HepG2 (cell line): Measurements from ENCODE around the gene GSTK1. TPM values are rescaled to one million over a fixed set of nuclear protein-coding genes. Genes with fewer than 3 reads are reported as not detected.
A peak's percentile ranks its signal among the peaks of the same experiment; 100 is the strongest.

Source experiments
- ATAC-seq: fragments of 200-7000 bp; cut with Tn5 transposase; 3 replicates; pipeline ENCODE4 v1.9.1; 2020; ENCODE audit warnings: mild to moderate bottlenecking, moderate library complexity
- BruUV-seq: library from RNA; stranded (reverse); fragments of 400-500 nt; replicated peaks from 2 replicates; lab custom pipeline; 2021; lab: Mats Ljungman, UMichigan
- CTCF ChIA-PET: fragments of 300-600 bp; formaldehyde crosslinking; extraction: SDS; loops from one replicate; lab custom pipeline; 2021; ENCODE audit warnings: low total read pairs, inconsistent platforms, low intra/inter-chr PET ratio; lab: Yijun Ruan, JAX
- POLR2A ChIA-PET: fragments of 350-600 bp; sonication (Branson Sonifier 250); formaldehyde crosslinking; loops from one replicate; lab custom pipeline; 2020; ENCODE audit warnings: antibody characterized with exemption, inconsistent platforms; lab: Yijun Ruan, JAX
- DNase-seq: peaks from one replicate; pipeline ENCODE4 v3.0.0-alpha.2; 2015; ENCODE audit warnings: low spot score
- FAIRE-seq: peaks from 3 replicates; lab custom pipeline; 2011; peaks lifted over from hg19 to GRCh38; lab: Jason Lieb, UNC
- H2AFZ ChIP-seq: one replicate; pipeline ENCODE4 v1.6.1; 2011; ENCODE audit warnings: low read length, inconsistent platforms
- H3K27ac ChIP-seq: fragments of 300-600 bp; 3 replicates; pipeline ENCODE4 v1.8.0; 2011; ENCODE audit warnings: mixed run types, mild to moderate bottlenecking, mixed read lengths, low read length, inconsistent platforms; ENCODE audit not compliant: insufficient read depth; ENCODE audit errors: extremely low read length
- H3K27me3 ChIP-seq, 2 experiments: fragments of 200-600 bp in 1 of 2; 2 replicates in 1 of 2; 3 replicates in 1 of 2; pipeline versions ENCODE4 v1.6.0 to v1.8.0; 2011; ENCODE audit warnings: low read length in 2 of 2, mild to moderate bottlenecking in 2 of 2, moderate library complexity in 2 of 2, inconsistent platforms in 1 of 2; ENCODE audit not compliant: insufficient read depth in 2 of 2, control insufficient read depth in 1 of 2
- H3K36me3 ChIP-seq, 2 experiments: fragments of 200-600 bp in 1 of 2; replicated peaks in 1 of 2; 2 replicates in 1 of 2; 3 replicates in 1 of 2; pipeline versions ENCODE4 v1.5.1 to v1.8.0; 2011; ENCODE audit warnings: low read length in 2 of 2, inconsistent platforms in 1 of 2; ENCODE audit not compliant: insufficient read depth in 2 of 2, control insufficient read depth in 1 of 2
- H3K4me1 ChIP-seq: 2 replicates; pipeline ENCODE4 v1.5.1; 2012; ENCODE audit warnings: low read length, inconsistent platforms; ENCODE audit not compliant: insufficient read depth
- H3K4me2 ChIP-seq: 2 replicates; pipeline ENCODE4 v1.6.0; 2011; ENCODE audit warnings: low read depth, low read length, inconsistent platforms
- H3K4me3 ChIP-seq, 3 experiments: fragments of 200-600 bp in 1 of 3; sonication (generic), shearing (Covaris generic) in 1 of 3; replicated peaks in 1 of 3; 2 replicates each; pipeline ENCODE4 v1.5.1; 2011 to 2016; ENCODE audit warnings: low read length in 3 of 3, inconsistent platforms in 2 of 3, low read depth in 2 of 3, mild to moderate bottlenecking in 2 of 3, control low read depth in 1 of 3, mixed read lengths in 1 of 3; ENCODE audit not compliant: insufficient read depth in 1 of 3
- H3K79me2 ChIP-seq: one replicate; pipeline ENCODE4 v1.6.1; 2011; ENCODE audit warnings: low read length, inconsistent platforms; ENCODE audit not compliant: insufficient read depth
- H3K9ac ChIP-seq: 2 replicates; pipeline ENCODE4 v1.6.0; 2011; ENCODE audit warnings: mild to moderate bottlenecking, low read depth, low read length, inconsistent platforms; ENCODE audit not compliant: insufficient read depth
- H3K9me3 ChIP-seq: 2 replicates; pipeline ENCODE4 v1.5.1; 2012; ENCODE audit warnings: mild to moderate bottlenecking, low read length
- H4K20me1 ChIP-seq: 2 replicates; pipeline ENCODE4 v1.6.0; 2011; ENCODE audit warnings: inconsistent platforms, mild to moderate bottlenecking, low read length, moderate library complexity; ENCODE audit not compliant: insufficient read depth
- ATF7 ChIP-seq, 2 experiments: fragments of 450-650 bp in 1 of 2; sonication (generic) in 1 of 2; formaldehyde crosslinking in 1 of 2; IDR thresholded peaks; 2 replicates each; pipeline versions ENCODE4 v1.4.0 to v1.6.1; 2016 to 2020; ENCODE audit warnings: antibody characterized with exemption in 1 of 2, mild to moderate bottlenecking in 1 of 2, missing genetic modification reagents in 1 of 2
- MZF1 ChIP-seq: sonication (generic); formaldehyde crosslinking; IDR thresholded peaks from 2 replicates; pipeline ENCODE4 v1.8.1; 2023; ENCODE audit warnings: mild to moderate bottlenecking, missing genetic modification reagents, borderline replicate concordance
- POLR2A ChIP-seq, 2 experiments: IDR thresholded peaks; 2 replicates each; pipeline ENCODE4 v1.6.1; 2011; ENCODE audit warnings: low read depth in 2 of 2, low read length in 2 of 2, mild to moderate bottlenecking in 1 of 2, moderate library complexity in 1 of 2; ENCODE audit not compliant: insufficient read depth in 1 of 2
- SMC3 ChIP-seq: IDR thresholded peaks from 2 replicates; pipeline ENCODE4 v1.6.1; 2011; ENCODE audit warnings: low read length, improper control_type of control experiment
- SPEN ChIP-seq: sonication (generic); formaldehyde crosslinking; IDR thresholded peaks from 2 replicates; pipeline ENCODE4 v1.5.1; 2020; ENCODE audit warnings: low read depth, mild to moderate bottlenecking, missing genetic modification reagents
- ZNF34 ChIP-seq: sonication (generic); formaldehyde crosslinking; IDR thresholded peaks from 2 replicates; pipeline ENCODE4 v1.4.0; 2020; ENCODE audit warnings: mild to moderate bottlenecking, missing genetic modification reagents, borderline replicate concordance
- ZNF550 ChIP-seq: sonication (generic); formaldehyde crosslinking; IDR thresholded peaks from 2 replicates; pipeline ENCODE4 v1.4.0; 2020; ENCODE audit warnings: mild to moderate bottlenecking, missing genetic modification reagents, borderline replicate concordance
- ZNF562 ChIP-seq: sonication (generic); formaldehyde crosslinking; IDR thresholded peaks from 2 replicates; pipeline ENCODE4 v1.8.0; 2022; ENCODE audit warnings: missing genetic modification reagents, borderline replicate concordance
- ZNF713 ChIP-seq: sonication (generic); formaldehyde crosslinking; IDR thresholded peaks from 2 replicates; pipeline ENCODE4 v1.4.0; 2020; ENCODE audit warnings: mild to moderate bottlenecking, missing genetic modification reagents
- WGBS: methylation state at CpG from one replicate; pipeline ENCODE4 v1.1.6; 2017; ENCODE audit warnings: low lambda C conversion rate; 5-methylcytosine and 5-hydroxymethylcytosine counted together
- in situ Hi-C: cut with HindIII; loops from 2 replicates; pipeline ENCODE4 v1.10.0; 2017; ENCODE audit warnings: low pct_unique_long_range_greater_than_20kb; ENCODE audit not compliant: extremely low pct_ligation_motif_present
- intact Hi-C: fragments of 100-400 bp; cut with micrococcal nuclease; formaldehyde crosslinking; loops from one replicate; pipeline ENCODE4 v1.10.0; 2022; ENCODE audit not compliant: unreplicated experiment
- polyA plus RNA-seq, 8 experiments: library from polyadenylated mRNA; depleted of rRNA in 3 of 8; stranded (reverse) in 7 of 8; unstranded in 1 of 8; fragments of >200 nt; fragmentation: Illumina TruSeq in 4 of 8; extraction: Trizol in 4 of 8; gene quantifications; 2 replicates each; pipeline versions ENCODE4 v1.2.1 to v1.2.3, GENCODE V29; 2011 to 2016; ENCODE audit warnings: low read depth in 4 of 8, missing spikeins in 1 of 8, mixed read lengths in 1 of 8; ENCODE audit not compliant: insufficient read depth in 1 of 8
- total RNA-seq, 5 experiments: library from RNA; depleted of rRNA; stranded (reverse); fragments of >200 nt; fragmentation: Illumina TruSeq; extraction: Trizol; gene quantifications; 2 replicates each; pipeline ENCODE4 v1.2.3, GENCODE V29; 2016; ENCODE audit warnings: low read depth in 1 of 5
- TF ChIP-seq, protein P1 (sequence below): sonication (generic); formaldehyde crosslinking; IDR thresholded peaks from 2 replicates; pipeline ENCODE4 v1.5.0; 2020; ENCODE audit warnings: missing genetic modification reagents, mild to moderate bottlenecking, borderline replicate concordance
- TF ChIP-seq, protein P2 (sequence below): sonication (generic); formaldehyde crosslinking; IDR thresholded peaks from 2 replicates; pipeline ENCODE4 v1.5.1; 2020; ENCODE audit warnings: mild to moderate bottlenecking, missing genetic modification reagents, moderate library complexity
- TF ChIP-seq, protein P3 (sequence below): sonication (generic); formaldehyde crosslinking; IDR thresholded peaks from 2 replicates; pipeline ENCODE4 v1.5.0; 2020; ENCODE audit warnings: mild to moderate bottlenecking, missing genetic modification reagents, moderate library complexity
- TF ChIP-seq, protein P4 (sequence below): sonication (generic); formaldehyde crosslinking; IDR thresholded peaks from 2 replicates; pipeline ENCODE4 v1.5.1; 2020; ENCODE audit warnings: missing genetic modification reagents, mild to moderate bottlenecking, borderline replicate concordance

Gene GSTK1
- total and polyA plus RNA-seq, 2 of the 13 experiments (the other 11 are each of a cell fraction or from before 2014, with no cell fraction given), result 64.6 to 92.1 TPM

DNA sequence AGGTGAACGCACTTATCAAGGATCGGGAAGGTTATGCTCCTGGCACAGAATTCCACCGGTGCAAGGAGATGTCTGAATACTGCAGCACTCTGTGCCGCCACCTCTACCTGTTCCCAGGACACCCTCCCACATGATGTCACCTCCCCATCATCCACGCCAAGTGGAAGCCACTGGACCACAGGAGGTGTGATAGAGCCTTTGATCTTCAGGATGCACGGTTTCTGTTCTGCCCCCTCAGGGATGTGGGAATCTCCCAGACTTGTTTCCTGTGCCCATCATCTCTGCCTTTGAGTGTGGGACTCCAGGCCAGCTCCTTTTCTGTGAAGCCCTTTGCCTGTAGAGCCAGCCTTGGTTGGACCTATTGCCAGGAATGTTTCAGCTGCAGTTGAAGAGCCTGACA is 41.7 kb downstream of the GSTK1 start (continued):
- TF ChIP-seq, protein P1, sequence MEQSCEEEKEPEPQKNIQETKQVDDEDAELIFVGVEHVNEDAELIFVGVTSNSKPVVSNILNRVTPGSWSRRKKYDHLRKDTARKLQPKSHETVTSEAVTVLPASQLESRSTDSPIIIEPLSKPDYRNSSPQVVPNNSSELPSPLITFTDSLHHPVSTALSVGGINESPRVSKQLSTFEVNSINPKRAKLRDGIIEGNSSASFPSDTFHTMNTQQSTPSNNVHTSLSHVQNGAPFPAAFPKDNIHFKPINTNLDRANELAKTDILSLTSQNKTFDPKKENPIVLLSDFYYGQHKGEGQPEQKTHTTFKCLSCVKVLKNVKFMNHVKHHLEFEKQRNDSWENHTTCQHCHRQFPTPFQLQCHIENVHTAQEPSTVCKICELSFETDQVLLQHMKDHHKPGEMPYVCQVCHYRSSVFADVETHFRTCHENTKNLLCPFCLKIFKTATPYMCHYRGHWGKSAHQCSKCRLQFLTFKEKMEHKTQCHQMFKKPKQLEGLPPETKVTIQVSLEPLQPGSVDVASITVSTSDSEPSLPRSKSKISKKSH (CRISPR knock-in tag), result no peak
- TF ChIP-seq ZNF34 (no peak), ATF7 (IDR thresholded peaks at IDR 0.05) (no peak), ATF7 (CRISPR knock-in tag; IDR thresholded peaks at IDR 0.05) (no peak)

DNA sequence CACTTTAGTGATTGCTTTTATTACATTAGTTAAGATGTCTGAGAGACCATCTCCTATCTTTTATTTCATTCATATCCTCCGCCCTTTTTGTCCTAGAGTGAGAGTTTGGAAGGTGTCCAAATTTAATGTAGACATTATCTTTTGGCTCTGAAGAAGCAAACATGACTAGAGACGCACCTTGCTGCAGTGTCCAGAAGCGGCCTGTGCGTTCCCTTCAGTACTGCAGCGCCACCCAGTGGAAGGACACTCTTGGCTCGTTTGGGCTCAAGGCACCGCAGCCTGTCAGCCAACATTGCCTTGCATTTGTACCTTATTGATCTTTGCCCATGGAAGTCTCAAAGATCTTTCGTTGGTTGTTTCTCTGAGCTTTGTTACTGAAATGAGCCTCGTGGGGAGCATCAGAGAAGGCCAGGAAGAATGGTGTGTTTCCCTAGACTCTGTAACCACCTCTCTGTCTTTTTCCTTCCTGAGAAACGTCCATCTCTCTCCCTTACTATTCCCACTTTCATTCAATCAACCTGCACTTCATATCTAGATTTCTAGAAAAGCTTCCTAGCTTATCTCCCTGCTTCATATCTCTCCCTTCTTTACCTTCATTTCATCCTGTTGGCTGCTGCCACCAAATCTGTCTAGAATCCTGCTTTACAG is 42.3 kb downstream of the GSTK1 start:
- FAIRE-seq (peak; percentile 71), ATAC-seq (peak; percentile 97), DNase-seq (peak; percentile 44)
- H3K27me3 ChIP-seq, result no peaks in the 10 kb centered on the region
- BruUV-seq, result TSS peak; percentile 12
- no peaks in the 10 kb centered on the region for H3K4me1 ChIP-seq
- POLR2A ChIA-PET, result no interaction called here
- no peaks in the 10 kb centered on the region for H3K9me3 ChIP-seq
- no peak overlapping the region for H3K4me3 ChIP-seq
- 72% methylated on average over 10 of the region's 10 CpGs for WGBS
- in situ Hi-C loops, result no loop called here
- CTCF ChIA-PET, result interaction anchor here (1.8 kb wide), 1 partner anchor 65 kb away, joined by 35 read pairs; no protein-coding TSS in a partner anchor
- H3K36me3 ChIP-seq, result peaks cover 20 to 71% of the 10 kb centered on the region in 2 experiments
- no peak overlapping the region for H3K9ac ChIP-seq
- H3K27ac ChIP-seq, result no peak overlapping the region
- H3K79me2 ChIP-seq, result no peaks in the 10 kb centered on the region
- no peak overlapping the region for H3K4me2 ChIP-seq
- H2AFZ ChIP-seq, result no peak overlapping the region
- intact Hi-C loops, result loop anchor here (1.0 to 10.0 kb wide), 3 partner anchors 16 to 301 kb away; no protein-coding TSS in a partner anchor
- no peaks in the 10 kb centered on the region; the same call in 1 of the 2 replicates for H4K20me1 ChIP-seq
- TF ChIP-seq POLR2A (IDR thresholded peaks at IDR 0.05; ENCODE audit: insufficient read depth in 1 of 2, low read depth in 2 of 2, low read length in 2 of 2) (no peak), ZNF713 (CRISPR knock-in tag) (no peak), ZNF550 (CRISPR knock-in tag) (no peak), MZF1 (no peak), SPEN (CRISPR knock-in tag) (no peak), ZNF562 (no peak), SMC3 (peak; percentile 77)
- TF ChIP-seq, protein P2, sequence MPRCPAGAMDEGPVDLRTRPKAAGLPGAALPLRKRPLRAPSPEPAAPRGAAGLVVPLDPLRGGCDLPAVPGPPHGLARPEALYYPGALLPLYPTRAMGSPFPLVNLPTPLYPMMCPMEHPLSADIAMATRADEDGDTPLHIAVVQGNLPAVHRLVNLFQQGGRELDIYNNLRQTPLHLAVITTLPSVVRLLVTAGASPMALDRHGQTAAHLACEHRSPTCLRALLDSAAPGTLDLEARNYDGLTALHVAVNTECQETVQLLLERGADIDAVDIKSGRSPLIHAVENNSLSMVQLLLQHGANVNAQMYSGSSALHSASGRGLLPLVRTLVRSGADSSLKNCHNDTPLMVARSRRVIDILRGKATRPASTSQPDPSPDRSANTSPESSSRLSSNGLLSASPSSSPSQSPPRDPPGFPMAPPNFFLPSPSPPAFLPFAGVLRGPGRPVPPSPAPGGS (CRISPR knock-in tag), result no peak
- TF ChIP-seq, protein P3, sequence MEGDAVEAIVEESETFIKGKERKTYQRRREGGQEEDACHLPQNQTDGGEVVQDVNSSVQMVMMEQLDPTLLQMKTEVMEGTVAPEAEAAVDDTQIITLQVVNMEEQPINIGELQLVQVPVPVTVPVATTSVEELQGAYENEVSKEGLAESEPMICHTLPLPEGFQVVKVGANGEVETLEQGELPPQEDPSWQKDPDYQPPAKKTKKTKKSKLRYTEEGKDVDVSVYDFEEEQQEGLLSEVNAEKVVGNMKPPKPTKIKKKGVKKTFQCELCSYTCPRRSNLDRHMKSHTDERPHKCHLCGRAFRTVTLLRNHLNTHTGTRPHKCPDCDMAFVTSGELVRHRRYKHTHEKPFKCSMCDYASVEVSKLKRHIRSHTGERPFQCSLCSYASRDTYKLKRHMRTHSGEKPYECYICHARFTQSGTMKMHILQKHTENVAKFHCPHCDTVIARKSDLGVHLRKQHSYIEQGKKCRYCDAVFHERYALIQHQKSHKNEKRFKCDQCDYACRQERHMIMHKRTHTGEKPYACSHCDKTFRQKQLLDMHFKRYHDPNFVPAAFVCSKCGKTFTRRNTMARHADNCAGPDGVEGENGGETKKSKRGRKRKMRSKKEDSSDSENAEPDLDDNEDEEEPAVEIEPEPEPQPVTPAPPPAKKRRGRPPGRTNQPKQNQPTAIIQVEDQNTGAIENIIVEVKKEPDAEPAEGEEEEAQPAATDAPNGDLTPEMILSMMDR (CRISPR knock-in tag), result peak; percentile 87
- TF ChIP-seq, protein P4, sequence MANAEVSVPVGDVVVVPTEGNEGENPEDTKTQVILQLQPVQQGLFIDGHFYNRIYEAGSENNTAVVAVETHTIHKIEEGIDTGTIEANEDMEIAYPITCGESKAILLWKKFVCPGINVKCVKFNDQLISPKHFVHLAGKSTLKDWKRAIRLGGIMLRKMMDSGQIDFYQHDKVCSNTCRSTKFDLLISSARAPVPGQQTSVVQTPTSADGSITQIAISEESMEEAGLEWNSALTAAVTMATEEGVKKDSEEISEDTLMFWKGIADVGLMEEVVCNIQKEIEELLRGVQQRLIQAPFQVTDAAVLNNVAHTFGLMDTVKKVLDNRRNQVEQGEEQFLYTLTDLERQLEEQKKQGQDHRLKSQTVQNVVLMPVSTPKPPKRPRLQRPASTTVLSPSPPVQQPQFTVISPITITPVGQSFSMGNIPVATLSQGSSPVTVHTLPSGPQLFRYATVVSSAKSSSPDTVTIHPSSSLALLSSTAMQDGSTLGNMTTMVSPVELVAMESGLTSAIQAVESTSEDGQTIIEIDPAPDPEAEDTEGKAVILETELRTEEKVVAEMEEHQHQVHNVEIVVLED (CRISPR knock-in tag), result no peak
